Transverse colon (tissue), 4 donors: Measurements from ENCODE around the gene GPS1.

Source experiments
- EP300 ChIP-seq: sonication (generic); formaldehyde crosslinking; IDR thresholded peaks from one replicate; pipeline ENCODE4 v1.6.1; 2017; ENCODE audit warnings: antibody characterized with exemption, low read depth
- POLR2A ChIP-seq: fragments of 450-650 bp; IDR thresholded peaks from one replicate; pipeline ENCODE4 v1.6.1; 2016; ENCODE audit warnings: antibody characterized with exemption, mild to moderate bottlenecking, moderate library complexity
- POLR2AphosphoS5 ChIP-seq, 3 donors: sonication (generic); formaldehyde crosslinking; IDR thresholded peaks; one replicate each; pipeline ENCODE4 v1.6.1; 2016; ENCODE audit warnings: antibody characterized with exemption in 3 of 3
- TF ChIP-seq, protein P1 (sequence below), 5 experiments: fragments of 200-600 bp in 3 of 5; fragments of 450-650 bp in 2 of 5; sonication (generic) in 3 of 5; IDR thresholded peaks; 1 replicate in 2 of 5; 2 replicates in 3 of 5; pipeline ENCODE4 v1.5.1; 2016 to 2017; ENCODE audit warnings: antibody characterized with exemption in 5 of 5, inconsistent platforms in 3 of 5, mild to moderate bottlenecking in 2 of 5, moderate library complexity in 1 of 5

DNA sequence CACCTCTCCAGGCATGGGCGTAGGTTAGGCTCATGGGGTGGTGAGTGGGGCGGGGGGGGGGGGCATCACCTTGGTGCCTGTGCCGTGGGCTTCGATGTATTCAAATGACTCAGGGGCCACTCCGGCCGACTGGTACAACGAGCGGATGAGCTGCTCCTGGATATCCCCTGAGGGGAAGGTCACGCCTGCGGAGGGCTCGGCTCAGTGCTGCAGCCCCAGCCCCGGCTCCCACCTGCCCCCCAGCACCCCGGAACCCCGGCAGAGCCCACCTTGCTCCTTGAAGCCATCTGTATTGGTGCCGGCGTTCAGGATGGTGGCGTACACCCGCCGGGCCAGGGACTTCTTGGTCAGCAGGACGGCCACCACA, 40.9 kb downstream of the GPS1 start:
- TF ChIP-seq, protein P1, sequence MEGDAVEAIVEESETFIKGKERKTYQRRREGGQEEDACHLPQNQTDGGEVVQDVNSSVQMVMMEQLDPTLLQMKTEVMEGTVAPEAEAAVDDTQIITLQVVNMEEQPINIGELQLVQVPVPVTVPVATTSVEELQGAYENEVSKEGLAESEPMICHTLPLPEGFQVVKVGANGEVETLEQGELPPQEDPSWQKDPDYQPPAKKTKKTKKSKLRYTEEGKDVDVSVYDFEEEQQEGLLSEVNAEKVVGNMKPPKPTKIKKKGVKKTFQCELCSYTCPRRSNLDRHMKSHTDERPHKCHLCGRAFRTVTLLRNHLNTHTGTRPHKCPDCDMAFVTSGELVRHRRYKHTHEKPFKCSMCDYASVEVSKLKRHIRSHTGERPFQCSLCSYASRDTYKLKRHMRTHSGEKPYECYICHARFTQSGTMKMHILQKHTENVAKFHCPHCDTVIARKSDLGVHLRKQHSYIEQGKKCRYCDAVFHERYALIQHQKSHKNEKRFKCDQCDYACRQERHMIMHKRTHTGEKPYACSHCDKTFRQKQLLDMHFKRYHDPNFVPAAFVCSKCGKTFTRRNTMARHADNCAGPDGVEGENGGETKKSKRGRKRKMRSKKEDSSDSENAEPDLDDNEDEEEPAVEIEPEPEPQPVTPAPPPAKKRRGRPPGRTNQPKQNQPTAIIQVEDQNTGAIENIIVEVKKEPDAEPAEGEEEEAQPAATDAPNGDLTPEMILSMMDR (IDR thresholded peaks at IDR 0.05): no peak
- no peak for TF ChIP-seq POLR2A
- no peak for TF ChIP-seq POLR2AphosphoS5 (IDR thresholded peaks at IDR 0.05)
- TF ChIP-seq EP300: no peak
